RWPE2 (cell line): ENCODE results near the gene CUBN.

ENCODE experiments used
- ATAC-seq: fragments of 200-7000 bp; cut with Tn5 transposase; 3 replicates; pipeline ENCODE4 v1.9.1; 2021; ENCODE audit warnings: low read depth
- DNase-seq: peaks from one replicate; pipeline ENCODE4 v3.0.0-alpha.2; 2020; ENCODE audit warnings: low spot score
- H3K27ac ChIP-seq: fragments of 450-650 bp; 2 replicates; pipeline ENCODE4 v1.5.1; 2017; ENCODE audit warnings: mild to moderate bottlenecking; ENCODE audit not compliant: poor library complexity, severe bottlenecking
- H3K27me3 ChIP-seq: fragments of 250-450 bp; sonication (Bioruptor Pico); 2 replicates; pipeline ENCODE4 v1.5.1; 2021; ENCODE audit warnings: mild to moderate bottlenecking, moderate library complexity; ENCODE audit not compliant: insufficient read depth, poor library complexity, severe bottlenecking
- H3K36me3 ChIP-seq: fragments of 250-450 bp; sonication (Bioruptor Pico); 2 replicates; pipeline ENCODE4 v1.5.1; 2020; ENCODE audit warnings: low read depth, mild to moderate bottlenecking, moderate library complexity
- H3K4me1 ChIP-seq: fragments of 250-450 bp; sonication (Bioruptor Pico); 2 replicates; pipeline ENCODE4 v1.5.1; 2021; ENCODE audit warnings: mild to moderate bottlenecking, moderate library complexity; ENCODE audit not compliant: insufficient read depth, poor library complexity, severe bottlenecking
- H3K4me3 ChIP-seq: fragments of 250-450 bp; sonication (Bioruptor Pico); 2 replicates; pipeline ENCODE4 v1.5.1; 2021; ENCODE audit warnings: mild to moderate bottlenecking, moderate library complexity; ENCODE audit not compliant: severe bottlenecking
- H3K9me3 ChIP-seq: fragments of 250-450 bp; sonication (Bioruptor Pico); 2 replicates; pipeline ENCODE4 v1.5.1; 2021; ENCODE audit warnings: mild to moderate bottlenecking, moderate library complexity; ENCODE audit not compliant: severe bottlenecking
- CTCF ChIP-seq: fragments of 450-650 bp; IDR thresholded peaks from one replicate; pipeline ENCODE4 v1.5.1; 2017; ENCODE audit warnings: mild to moderate bottlenecking, moderate library complexity; ENCODE audit not compliant: poor library complexity, severe bottlenecking

The CUBN gene

GRCh38 chr10:16975188-16975587 lies 154.4 kb downstream of the CUBN start:
- no peaks in the 10 kb centered on the region for H3K4me1 ChIP-seq
- no peak for TF ChIP-seq CTCF
- H3K27me3 ChIP-seq: no peaks in the 10 kb centered on the region
- DNase-seq (no peak), ATAC-seq (no peak)
- H3K27ac ChIP-seq: no peak overlapping the region
- H3K4me3 ChIP-seq: no peak overlapping the region
- H3K36me3 ChIP-seq: no peaks in the 10 kb centered on the region
- no peaks in the 10 kb centered on the region for H3K9me3 ChIP-seq

GRCh38 chr10:16968416-16969041 lies 161.1 kb downstream of the CUBN start:
- TF ChIP-seq CTCF: no peak
- no peak for DNase-seq
- H3K9me3 ChIP-seq: no peaks in the 10 kb centered on the region
- H3K36me3 ChIP-seq: no peaks in the 10 kb centered on the region
- H3K27me3 ChIP-seq: no peaks in the 10 kb centered on the region
- no peak overlapping the region for H3K4me3 ChIP-seq
- peak overlapping the region; percentile 19 for H3K27ac ChIP-seq
- H3K4me1 ChIP-seq: peaks cover 15% of the 10 kb centered on the region
- peak; percentile 69 for ATAC-seq

GRCh38 chr10:16967866-16968415 lies 161.7 kb downstream of the CUBN start:
- Histone ChIP-seq H3K36me3 (no peaks in the 10 kb centered on the region), H3K4me1 (peaks cover 15% of the 10 kb centered on the region), H3K27ac (peak overlapping the region; percentile 19), H3K27me3 (no peaks in the 10 kb centered on the region), H3K9me3 (no peaks in the 10 kb centered on the region), H3K4me3 (no peak overlapping the region)
- no peak for DNase-seq
- ATAC-seq: no peak
- TF ChIP-seq CTCF: no peak

GRCh38 chr10:16966991-16967865 lies 162.4 kb downstream of the CUBN start:
- Histone ChIP-seq H3K4me3 (no peak overlapping the region), H3K36me3 (no peaks in the 10 kb centered on the region), H3K4me1 (peaks cover 15% of the 10 kb centered on the region), H3K27me3 (no peaks in the 10 kb centered on the region), H3K27ac (no peak overlapping the region), H3K9me3 (no peaks in the 10 kb centered on the region)
- ATAC-seq (no peak), DNase-seq (no peak)
- TF ChIP-seq CTCF: no peak
